ENCODE results near the gene OR2AT4. TPM values are rescaled to one million over a fixed set of nuclear protein-coding genes. Genes with fewer than 3 reads are reported as not detected.

Gene OR2AT4
- total and polyA plus RNA-seq, 2 of the 8 experiments (the other 6 are each of a cell fraction or from before 2014, with no cell fraction given), result not detected

- no peak overlapping the region for H2BK120ac ChIP-seq (replicated peaks; ENCODE audit: low read depth, low read length)
- DNase-seq (ENCODE audit: low read depth in 1 of 2, low spot score in 2 of 2) (no peak), FAIRE-seq (no peak)
- POLR2A ChIA-PET (ENCODE audit: partially characterized antibody), result no interaction called here
- no peaks in the 10 kb centered on the region for H3K36me3 ChIP-seq (ENCODE audit: control insufficient read depth in 2 of 4, insufficient read depth in 4 of 4, low read length in 3 of 4)
- H3K9me3 ChIP-seq (ENCODE audit: insufficient read depth in 2 of 2, low read depth in 1 of 2, low read length in 1 of 2), result no peaks in the 10 kb centered on the region
- H4K91ac ChIP-seq (replicated peaks; ENCODE audit: insufficient read length, low read length), result no peak overlapping the region
- H3K27me3 ChIP-seq (replicated peaks in 1 of 4; ENCODE audit: control insufficient read depth in 3 of 4, extremely low read depth in 1 of 4, insufficient read depth in 3 of 4, low read length in 3 of 4), result no peaks in the 10 kb centered on the region
- no peak overlapping the region for H3K4me3 ChIP-seq (ENCODE audit: extremely low read depth in 1 of 4, insufficient read depth in 2 of 4, low read depth in 3 of 4, low read length in 4 of 4)
- CTCF ChIA-PET (ENCODE audit: partially characterized antibody), result no interaction called here
- no peaks in the 10 kb centered on the region for H3K23me2 ChIP-seq (ENCODE audit: low read depth, low read length)
- H2BK5ac ChIP-seq (ENCODE audit: low read depth, low read length), result no peak overlapping the region
- TF ChIP-seq FOSL1 (IDR thresholded peaks at IDR 0.05; ENCODE audit: insufficient read depth, low read depth, low read length) (no peak), HDAC2 (IDR thresholded peaks at IDR 0.05; ENCODE audit: borderline replicate concordance in 1 of 2, low read depth in 2 of 2, low read length in 2 of 2) (no peak), RAD21 (IDR thresholded peaks at IDR 0.05 in 1 of 2, conservative IDR thresholded peaks at IDR 0.05 in 1 of 2; ENCODE audit: low read depth in 2 of 2, low read length in 2 of 2) (no peak), CREB1 (IDR thresholded peaks at IDR 0.05) (no peak), USF2 (IDR thresholded peaks at IDR 0.05; ENCODE audit: low read length) (no peak)
- no peaks in the 10 kb centered on the region for H4K20me1 ChIP-seq (replicated peaks in 1 of 2; ENCODE audit: control insufficient read depth in 1 of 2, insufficient read depth in 2 of 2, low read length in 2 of 2)
- no peak overlapping the region for H3K4ac ChIP-seq (replicated peaks; ENCODE audit: insufficient read length, low read depth, low read length)
- no peak overlapping the region for H3K27ac ChIP-seq (ENCODE audit: low read depth, low read length)
- no peak overlapping the region for H2BK15ac ChIP-seq (ENCODE audit: low read length)
- no peak overlapping the region for H2BK20ac ChIP-seq (ENCODE audit: low read length)
- H3K4me1 ChIP-seq (replicated peaks in 1 of 4; ENCODE audit: control insufficient read depth in 3 of 4, insufficient read depth in 4 of 4, low read length in 3 of 4), result peaks cover 0 to 2% (median 0%) of the 10 kb centered on the region in 4 experiments; a peak in 1 of 7 replicates
- no peak overlapping the region for H3K4me2 ChIP-seq (ENCODE audit: insufficient read depth in 1 of 2, low read depth in 2 of 2, low read length in 2 of 2)
- H3K79me2 ChIP-seq (ENCODE audit: control insufficient read depth in 1 of 2, insufficient read depth in 2 of 2, low read length in 2 of 2), result no peaks in the 10 kb centered on the region
- H4K5ac ChIP-seq (ENCODE audit: insufficient read length, low read depth, low read length), result no peak overlapping the region
- no peak overlapping the region for H2AK5ac ChIP-seq (ENCODE audit: low read depth, low read length)
- no peak overlapping the region for H3K14ac ChIP-seq (ENCODE audit: insufficient read length)
- no peak overlapping the region for H2AFZ ChIP-seq (ENCODE audit: low read length)
- H2BK12ac ChIP-seq (ENCODE audit: low read depth, low read length), result no peak overlapping the region
- no peak overlapping the region for H3K9ac ChIP-seq (replicated peaks in 1 of 4; ENCODE audit: extremely low read depth in 1 of 4, low read depth in 3 of 4, low read length in 3 of 4)
- no peak overlapping the region for H3K18ac ChIP-seq (ENCODE audit: extremely low read depth, low read length)
- H3K23ac ChIP-seq (ENCODE audit: insufficient read length), result no peak overlapping the region
- no peak overlapping the region for H4K8ac ChIP-seq (ENCODE audit: extremely low read depth, insufficient read depth, low read length)
- no peaks in the 10 kb centered on the region for H3K79me1 ChIP-seq (ENCODE audit: low read depth, low read length)
- no peak overlapping the region for H3K56ac ChIP-seq (replicated peaks; ENCODE audit: insufficient read length, low read depth, low read length)
These were observed 20.0 kb downstream of the OR2AT4 start for GRCh38 chr11:75076671-75077070.
